ENCODE results near the gene TMEM242.

The TMEM242 gene

DNA sequence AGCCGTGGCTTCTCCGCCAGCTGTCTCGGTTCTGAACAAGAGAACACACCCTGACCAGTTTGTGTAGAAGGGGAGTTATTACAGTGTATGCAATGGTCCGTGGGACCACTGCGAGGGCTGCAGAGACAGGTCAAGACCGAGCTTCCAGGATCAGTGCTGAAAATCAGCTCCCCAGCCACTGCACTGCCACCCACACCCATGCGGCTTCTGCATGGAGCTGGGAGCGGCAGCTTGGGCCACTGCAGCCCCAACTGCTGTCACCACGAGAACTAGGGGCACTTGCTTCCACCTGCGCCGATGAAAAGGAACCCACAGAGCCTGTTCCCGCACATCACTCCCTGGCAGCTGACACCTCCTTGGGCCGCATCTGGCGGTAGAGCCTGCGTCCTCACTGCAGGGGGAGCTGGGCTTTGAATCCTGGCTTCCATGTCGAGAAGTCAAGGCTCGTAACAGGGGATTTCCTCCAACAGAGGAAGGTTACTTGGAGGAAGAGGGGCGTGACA is 56.2 kb downstream of the TMEM242 start:
- in situ Hi-C loops (cut with MboI; ENCODE audit: low sequenced_read_pairs, unreplicated experiment): no loop called here
- no peak for DNase-seq (ENCODE audit: low spot score)
- no peak for TF ChIP-seq CTCF (IDR thresholded peaks at IDR 0.05; ENCODE audit: borderline replicate concordance, control extremely low read depth, extremely low read depth, insufficient read depth, missing control alignments)

DNA sequence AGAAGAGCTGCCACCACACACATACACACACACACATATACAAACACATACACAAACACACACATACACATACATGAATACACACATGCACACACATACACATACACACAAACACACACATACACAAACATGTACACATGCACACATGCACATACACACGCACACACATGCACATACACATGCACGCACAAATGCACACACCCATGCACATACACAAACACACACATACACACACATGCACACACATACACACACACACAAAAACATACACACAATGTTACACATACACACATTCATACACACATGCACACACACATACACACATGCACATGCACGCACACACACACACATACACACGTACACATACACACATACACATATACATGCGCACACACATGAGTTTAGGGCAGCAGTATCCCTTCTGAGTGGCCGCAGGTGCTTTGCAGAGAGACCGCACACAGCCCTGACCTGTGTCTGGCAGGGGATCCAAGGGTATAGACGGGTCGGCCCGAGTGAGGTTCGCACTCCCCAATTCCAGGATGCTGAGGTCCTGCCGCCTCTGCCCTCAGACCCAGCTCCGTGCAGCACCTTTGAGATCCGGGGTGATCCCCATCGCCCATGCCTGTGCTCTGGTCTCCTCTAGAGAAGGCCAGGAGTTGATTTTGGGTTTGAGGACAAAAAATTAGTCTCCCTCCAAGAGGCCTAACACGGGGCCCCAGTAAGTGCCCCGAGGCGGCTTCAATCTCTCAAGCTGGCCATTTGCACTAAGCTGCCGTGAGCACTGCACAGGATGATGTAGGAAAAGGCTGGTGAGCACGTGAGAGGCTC is 56.8 kb downstream of the TMEM242 start:
- in situ Hi-C loops (cut with MboI; ENCODE audit: low sequenced_read_pairs, unreplicated experiment): no loop called here
- TF ChIP-seq CTCF (IDR thresholded peaks at IDR 0.05; ENCODE audit: borderline replicate concordance, control extremely low read depth, extremely low read depth, insufficient read depth, missing control alignments): no peak
- DNase-seq (ENCODE audit: low spot score): no peak

DNA sequence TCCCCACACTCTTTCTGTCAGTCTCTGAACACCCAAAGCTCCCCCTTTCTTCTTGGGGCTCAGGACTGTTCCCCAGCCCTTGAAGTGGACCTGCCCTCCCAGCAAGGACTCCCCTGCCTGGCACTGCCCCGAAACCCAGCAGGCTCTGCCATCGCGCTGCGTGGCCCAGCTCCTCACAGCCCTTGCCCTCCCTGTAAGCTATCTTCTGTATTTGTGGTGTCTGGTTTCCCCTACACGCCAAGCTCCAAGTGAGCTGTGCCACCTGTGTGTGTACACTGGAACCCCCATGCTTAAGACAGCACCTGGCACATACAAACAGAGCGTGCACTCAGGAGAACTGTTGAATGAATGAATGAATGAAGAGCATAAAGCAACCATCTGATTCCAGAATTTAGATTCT is 57.7 kb downstream of the TMEM242 start:
- TF ChIP-seq CTCF (IDR thresholded peaks at IDR 0.05; ENCODE audit: borderline replicate concordance, control extremely low read depth, extremely low read depth, insufficient read depth, missing control alignments): no peak
- DNase-seq (ENCODE audit: low spot score): no peak
- in situ Hi-C loops (cut with MboI; ENCODE audit: low sequenced_read_pairs, unreplicated experiment): no loop called here

DNA sequence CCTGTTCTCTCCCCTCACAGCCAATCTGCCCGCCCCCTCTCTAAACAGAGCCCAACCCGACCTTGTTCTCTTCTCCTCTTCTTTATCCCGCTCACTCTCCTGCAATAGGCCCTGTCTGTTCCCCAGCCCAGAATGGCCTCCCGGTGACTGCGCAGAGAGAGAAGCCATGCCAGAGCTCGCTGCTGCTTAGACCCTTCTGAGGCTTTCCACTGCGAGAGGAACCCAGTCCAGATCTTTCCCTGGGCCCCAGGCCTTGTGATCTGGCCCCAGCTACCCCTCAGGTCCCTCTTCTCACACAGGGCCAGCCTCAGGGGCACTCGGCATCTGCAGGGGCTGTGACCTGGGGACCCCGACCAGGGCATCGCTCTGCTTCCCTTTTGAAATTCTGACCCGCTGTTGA is 58.1 kb downstream of the TMEM242 start:
- DNase-seq (ENCODE audit: low spot score): no peak
- in situ Hi-C loops (cut with MboI; ENCODE audit: low sequenced_read_pairs, unreplicated experiment): no loop called here
- no peak for TF ChIP-seq CTCF (IDR thresholded peaks at IDR 0.05; ENCODE audit: borderline replicate concordance, control extremely low read depth, extremely low read depth, insufficient read depth, missing control alignments)

GRCh38 chr6:157264701-157265100 is 58.6 kb downstream of the TMEM242 start:
- in situ Hi-C loops (cut with MboI; ENCODE audit: low sequenced_read_pairs, unreplicated experiment): no loop called here
- TF ChIP-seq CTCF (IDR thresholded peaks at IDR 0.05; ENCODE audit: borderline replicate concordance, control extremely low read depth, extremely low read depth, insufficient read depth, missing control alignments): no peak
- DNase-seq (ENCODE audit: low spot score): no peak

- no peak for TF ChIP-seq CTCF (IDR thresholded peaks at IDR 0.05; ENCODE audit: borderline replicate concordance, control extremely low read depth, extremely low read depth, insufficient read depth, missing control alignments)
- DNase-seq (ENCODE audit: low spot score): no peak
- in situ Hi-C loops (cut with MboI; ENCODE audit: low sequenced_read_pairs, unreplicated experiment): no loop called here
Measured at GRCh38 chr6:157263881-157264397, 59.4 kb downstream of the TMEM242 start.
